KMS-11 (cell line): ENCODE results near the gene KISS1R.
"Not testable (repeated sequence)": the region's sequence is repeated elsewhere in the genome, so short reads cannot be mapped to it uniquely, and the experiment has no call there.

ENCODE experiments used
- H2AFZ ChIP-seq: fragments of 200-600 bp; sonication (generic); 2 replicates; pipeline ENCODE4 v1.6.1; 2016; ENCODE audit warnings: antibody characterized with exemption, mixed run types, low read depth
- H3K27ac ChIP-seq: fragments of 200-600 bp; sonication (generic); 2 replicates; pipeline ENCODE4 v1.6.1; 2016; ENCODE audit warnings: mild to moderate bottlenecking, mixed run types
- H3K27me3 ChIP-seq: fragments of 200-600 bp; sonication (generic); 2 replicates; pipeline ENCODE4 v1.6.1; 2017; ENCODE audit warnings: mild to moderate bottlenecking, low read depth, mixed run types, moderate library complexity; ENCODE audit not compliant: insufficient read depth
- H3K36me3 ChIP-seq: fragments of 200-600 bp; sonication (generic); 2 replicates; pipeline ENCODE4 v1.6.1; 2017; ENCODE audit warnings: mild to moderate bottlenecking, mixed run types; ENCODE audit not compliant: insufficient read depth
- H3K4me1 ChIP-seq: fragments of 200-600 bp; sonication (generic); 2 replicates; pipeline ENCODE4 v1.6.1; 2016; ENCODE audit warnings: mild to moderate bottlenecking, low read depth, mixed run types; ENCODE audit not compliant: poor library complexity, severe bottlenecking
- H3K4me2 ChIP-seq: fragments of 200-600 bp; sonication (generic); 2 replicates; pipeline ENCODE4 v1.7.0; 2016; ENCODE audit warnings: mild to moderate bottlenecking, mixed run types
- H3K4me3 ChIP-seq: fragments of 200-600 bp; sonication (generic); IDR thresholded peaks from 2 replicates; pipeline ENCODE4 v1.6.1; 2017; ENCODE audit warnings: low read depth, low read length, mixed read lengths; ENCODE audit not compliant: insufficient read depth
- H3K79me2 ChIP-seq: fragments of 200-600 bp; sonication (generic); 2 replicates; pipeline ENCODE4 v1.6.1; 2016; ENCODE audit warnings: low read depth, mixed run types; ENCODE audit not compliant: insufficient read depth
- H3K9ac ChIP-seq: fragments of 200-600 bp; sonication (generic); 2 replicates; pipeline ENCODE4 v1.6.1; 2016; ENCODE audit warnings: mild to moderate bottlenecking, mixed run types
- H4K20me1 ChIP-seq: fragments of 200-600 bp; sonication (generic); 2 replicates; pipeline ENCODE4 v1.6.1; 2016; ENCODE audit warnings: mild to moderate bottlenecking, mixed run types; ENCODE audit not compliant: insufficient read depth
- TF ChIP-seq, protein P1 (sequence below): fragments of 200-600 bp; sonication (generic); conservative IDR thresholded peaks from 2 replicates; pipeline ENCODE4 v1.6.1; 2017; ENCODE audit warnings: low read depth, mild to moderate bottlenecking, antibody characterized with exemption, low read length, moderate library complexity, mixed read lengths

Gene KISS1R

DNA sequence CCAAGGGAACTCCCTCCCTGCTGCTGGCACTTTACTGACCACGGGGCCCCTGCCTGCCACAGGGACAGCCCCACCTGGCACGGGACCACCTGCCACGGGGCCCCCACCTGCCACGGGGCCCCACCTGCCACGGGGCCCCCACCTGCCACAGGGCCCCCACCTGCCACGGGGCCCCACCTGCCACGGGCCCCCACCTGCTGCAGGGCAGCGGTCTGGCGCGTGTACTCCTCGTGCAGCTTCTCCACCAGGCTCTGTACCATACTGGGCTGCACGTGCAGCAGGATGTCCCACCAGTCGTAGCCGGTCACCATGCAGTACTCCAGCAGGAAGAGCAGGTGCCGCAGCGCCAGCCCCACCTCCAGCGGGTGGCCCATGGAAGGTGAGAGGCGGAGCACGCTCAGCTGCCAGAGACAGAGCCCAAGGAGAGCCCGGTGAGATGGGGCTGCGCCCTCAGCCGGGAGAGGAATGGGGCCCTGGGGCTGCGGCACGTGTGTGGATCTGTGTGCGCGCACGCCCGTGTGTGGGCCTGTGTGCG is 40.3 kb upstream of the KISS1R start:
- H3K36me3 ChIP-seq, result no peaks in the 10 kb centered on the region
- TF ChIP-seq, protein P1, sequence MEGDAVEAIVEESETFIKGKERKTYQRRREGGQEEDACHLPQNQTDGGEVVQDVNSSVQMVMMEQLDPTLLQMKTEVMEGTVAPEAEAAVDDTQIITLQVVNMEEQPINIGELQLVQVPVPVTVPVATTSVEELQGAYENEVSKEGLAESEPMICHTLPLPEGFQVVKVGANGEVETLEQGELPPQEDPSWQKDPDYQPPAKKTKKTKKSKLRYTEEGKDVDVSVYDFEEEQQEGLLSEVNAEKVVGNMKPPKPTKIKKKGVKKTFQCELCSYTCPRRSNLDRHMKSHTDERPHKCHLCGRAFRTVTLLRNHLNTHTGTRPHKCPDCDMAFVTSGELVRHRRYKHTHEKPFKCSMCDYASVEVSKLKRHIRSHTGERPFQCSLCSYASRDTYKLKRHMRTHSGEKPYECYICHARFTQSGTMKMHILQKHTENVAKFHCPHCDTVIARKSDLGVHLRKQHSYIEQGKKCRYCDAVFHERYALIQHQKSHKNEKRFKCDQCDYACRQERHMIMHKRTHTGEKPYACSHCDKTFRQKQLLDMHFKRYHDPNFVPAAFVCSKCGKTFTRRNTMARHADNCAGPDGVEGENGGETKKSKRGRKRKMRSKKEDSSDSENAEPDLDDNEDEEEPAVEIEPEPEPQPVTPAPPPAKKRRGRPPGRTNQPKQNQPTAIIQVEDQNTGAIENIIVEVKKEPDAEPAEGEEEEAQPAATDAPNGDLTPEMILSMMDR, result no peak
- no peaks in the 10 kb centered on the region for H3K27me3 ChIP-seq
- no peaks in the 10 kb centered on the region for H3K79me2 ChIP-seq
- no peak overlapping the region for H2AFZ ChIP-seq
- peaks cover 7% of the 10 kb centered on the region for H3K4me1 ChIP-seq
- no peak overlapping the region for H3K4me3 ChIP-seq
- H3K9ac ChIP-seq, result no peak overlapping the region
- H3K4me2 ChIP-seq, result no peak overlapping the region
- H4K20me1 ChIP-seq, result no peaks in the 10 kb centered on the region
- no peak overlapping the region for H3K27ac ChIP-seq

DNA sequence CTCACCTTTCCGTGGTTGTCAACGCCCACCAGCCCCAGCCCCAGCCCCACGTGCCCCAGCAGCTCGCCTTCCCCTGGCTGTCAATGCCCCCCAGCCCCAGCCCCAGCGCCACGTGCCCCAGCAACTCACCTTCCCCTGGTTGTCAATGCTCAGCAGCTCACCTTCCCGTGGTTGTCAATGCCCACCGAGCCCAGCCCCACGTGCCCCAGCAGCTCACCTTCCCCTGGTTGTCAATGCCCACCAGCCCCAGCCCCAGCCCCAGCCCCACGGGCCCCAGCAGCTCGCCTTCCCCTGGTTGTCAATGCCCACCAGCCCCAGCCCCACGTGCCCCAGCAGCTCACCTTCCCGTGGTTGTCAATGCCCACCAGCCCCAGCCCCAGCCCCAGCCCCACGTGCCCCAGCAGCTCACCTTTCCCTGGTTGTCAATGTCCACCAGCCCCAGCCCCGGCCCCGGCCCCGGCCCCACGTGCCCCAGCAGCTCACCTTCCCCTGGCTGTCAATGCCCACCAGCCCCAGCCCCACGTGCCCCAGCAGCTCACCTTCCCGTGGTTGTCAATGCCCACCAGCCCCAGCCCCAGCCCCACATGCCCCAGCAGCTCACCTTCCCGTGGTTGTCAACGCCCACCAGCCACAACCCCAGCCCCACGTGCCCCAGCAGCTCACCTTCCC is 39.0 kb upstream of the KISS1R start:
- H3K36me3 ChIP-seq, result not testable (repeated sequence)

DNA sequence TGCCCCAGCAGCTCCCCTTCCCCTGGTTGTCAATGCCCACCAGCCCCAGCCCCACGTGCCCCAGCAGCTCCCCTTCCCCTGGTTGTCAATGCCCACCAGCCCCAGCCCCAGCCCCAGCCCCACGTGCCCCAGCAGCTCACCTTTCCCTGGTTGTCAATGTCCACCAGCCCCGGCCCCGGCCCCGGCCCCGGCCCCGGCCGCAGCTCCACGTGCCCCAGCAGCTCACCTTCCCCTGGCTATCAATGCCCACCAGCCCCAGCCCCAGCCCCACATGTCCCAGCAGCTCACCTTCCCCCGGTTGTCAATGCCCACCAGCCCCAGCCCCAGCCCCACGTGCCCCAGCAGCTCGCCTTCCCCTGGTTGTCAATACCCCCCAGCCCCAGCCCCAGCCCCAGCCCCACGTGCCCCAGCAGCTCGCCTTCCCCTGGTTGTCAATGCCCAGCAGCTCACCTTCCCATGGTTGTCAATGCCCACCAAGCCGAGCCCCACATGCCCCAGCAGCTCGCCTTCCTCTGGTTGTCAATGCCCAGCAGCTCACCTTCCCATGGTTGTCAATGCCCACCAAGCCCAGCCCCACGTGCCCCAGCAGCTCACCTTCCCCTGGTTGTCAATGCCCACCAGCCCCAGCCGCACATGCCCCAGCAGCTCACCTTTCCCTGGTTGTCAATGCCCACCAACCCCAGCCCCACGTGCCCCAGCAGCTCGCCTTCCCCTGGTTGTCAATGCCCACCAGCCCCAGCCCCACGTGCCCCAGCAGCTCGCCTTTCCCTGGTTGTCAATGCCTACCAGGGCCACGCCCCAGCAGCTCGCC is 38.2 kb upstream of the KISS1R start:
- not testable (repeated sequence) for H3K9ac ChIP-seq, H4K20me1 ChIP-seq, H3K27ac ChIP-seq, H3K4me2 ChIP-seq, H3K79me2 ChIP-seq, H2AFZ ChIP-seq, H3K36me3 ChIP-seq, H3K4me1 ChIP-seq, H3K4me3 ChIP-seq, H3K27me3 ChIP-seq

More for the DNA sequence above, 39.0 kb upstream of the KISS1R start:
- H3K79me2 ChIP-seq, H3K27ac ChIP-seq, H3K27me3 ChIP-seq, H3K4me1 ChIP-seq, H2AFZ ChIP-seq, H3K4me2 ChIP-seq, H3K9ac ChIP-seq, H4K20me1 ChIP-seq, H3K4me3 ChIP-seq: not testable (repeated sequence)

DNA sequence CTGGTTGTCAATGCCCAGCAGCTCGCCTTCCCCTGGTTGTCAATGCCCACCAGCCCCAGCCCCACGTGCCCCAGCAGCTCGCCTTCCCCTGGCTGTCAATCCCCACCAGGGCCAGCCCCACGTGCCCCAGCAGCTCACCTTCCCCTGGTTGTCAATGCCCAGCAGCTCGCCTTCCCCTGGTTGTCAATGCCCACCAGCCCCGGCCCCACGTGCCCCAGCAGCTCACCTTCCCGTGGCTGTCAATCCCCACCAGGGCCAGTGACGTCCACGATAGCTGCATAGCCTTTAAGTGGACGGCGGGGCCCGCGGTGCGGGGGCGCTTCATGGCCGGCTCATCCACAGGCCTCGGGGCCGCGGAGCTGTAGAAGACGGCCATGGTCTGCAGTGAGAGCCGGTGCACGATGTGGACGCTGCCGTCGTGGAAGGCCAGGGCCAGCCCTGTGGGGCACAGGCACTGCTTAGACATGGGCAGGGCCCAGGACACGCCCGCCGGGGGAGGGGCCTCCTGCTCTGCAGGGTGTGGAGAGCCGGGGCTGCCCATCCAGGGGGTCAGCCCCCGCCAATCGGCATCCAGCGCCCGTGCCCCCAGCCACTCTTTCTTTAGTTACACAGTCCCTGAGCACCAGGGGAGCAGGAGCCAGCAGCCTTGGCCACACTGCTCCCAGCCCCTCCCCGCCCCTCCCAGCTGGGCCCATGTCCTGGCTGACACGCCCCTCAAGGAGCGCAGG is 37.3 kb upstream of the KISS1R start:
- H4K20me1 ChIP-seq, result no peaks in the 10 kb centered on the region
- no peak overlapping the region for H3K4me3 ChIP-seq
- H3K4me1 ChIP-seq, result no peaks in the 10 kb centered on the region
- H2AFZ ChIP-seq, result no peak overlapping the region
- TF ChIP-seq, protein P1, result no peak
- H3K36me3 ChIP-seq, result no peaks in the 10 kb centered on the region
- H3K9ac ChIP-seq, result no peak overlapping the region
- H3K27ac ChIP-seq, result no peak overlapping the region
- H3K27me3 ChIP-seq, result no peaks in the 10 kb centered on the region
- H3K4me2 ChIP-seq, result no peak overlapping the region
- H3K79me2 ChIP-seq, result no peaks in the 10 kb centered on the region

DNA sequence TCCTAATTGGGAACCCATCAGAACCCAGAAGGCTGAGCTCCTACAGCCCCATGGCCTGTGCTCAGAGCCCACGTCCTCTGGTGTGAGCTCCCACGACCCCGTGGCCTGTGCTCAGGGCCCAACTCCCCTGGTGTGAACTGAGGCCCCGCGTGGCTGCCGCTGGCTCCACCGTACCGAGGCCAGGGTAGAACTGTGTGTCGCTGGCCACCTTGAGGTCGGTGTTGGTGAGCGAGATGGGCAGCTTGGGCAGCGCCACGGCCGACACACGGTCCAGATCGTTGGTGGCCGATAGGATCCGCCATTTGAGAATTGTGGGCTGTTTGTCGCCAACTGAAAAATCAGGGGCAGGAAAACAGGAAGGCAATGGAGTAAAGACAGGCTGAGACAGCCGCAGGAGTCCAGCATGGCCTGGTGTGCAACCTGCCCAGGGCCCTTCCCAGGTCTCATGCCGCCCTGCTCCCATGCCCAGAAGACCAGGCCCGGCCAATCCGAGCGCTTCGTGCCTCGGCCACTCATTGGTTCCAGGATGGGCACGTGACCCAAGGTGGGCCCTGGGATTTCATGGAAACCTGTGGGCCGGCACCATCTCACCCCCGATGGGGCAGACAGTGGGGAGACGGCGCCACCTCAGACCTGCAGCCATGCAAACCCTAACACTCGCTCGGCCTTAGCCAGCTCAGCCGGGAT is 35.6 kb upstream of the KISS1R start:
- no peak overlapping the region for H3K27ac ChIP-seq
- no peak overlapping the region for H3K4me3 ChIP-seq
- H3K4me2 ChIP-seq, result no peak overlapping the region
- no peaks in the 10 kb centered on the region for H4K20me1 ChIP-seq
- H3K9ac ChIP-seq, result no peak overlapping the region
- H3K79me2 ChIP-seq, result no peaks in the 10 kb centered on the region
- no peaks in the 10 kb centered on the region for H3K27me3 ChIP-seq
- H3K36me3 ChIP-seq, result no peaks in the 10 kb centered on the region
- TF ChIP-seq, protein P1, result no peak
- H2AFZ ChIP-seq, result no peak overlapping the region
- no peaks in the 10 kb centered on the region for H3K4me1 ChIP-seq
